Ishikawa (cell line): Measurements from ENCODE around the gene DMRTC1.
"Not testable (repeated sequence)": the region's sequence is repeated elsewhere in the genome, so short reads cannot be mapped to it uniquely, and the experiment has no call there.

Source experiments
- CEBPB ChIP-seq: IDR thresholded peaks from 2 replicates; pipeline ENCODE4 v1.6.1; 2012
- CREB1 ChIP-seq: IDR thresholded peaks from 2 replicates; pipeline ENCODE4 v1.6.1; 2012; ENCODE audit warnings: low read depth
- EP300 ChIP-seq: IDR thresholded peaks from 2 replicates; pipeline ENCODE4 v1.6.1; 2012; ENCODE audit warnings: borderline replicate concordance
- MAX ChIP-seq: IDR thresholded peaks from 2 replicates; pipeline ENCODE4 v1.6.1; 2012
- RAD21 ChIP-seq: IDR thresholded peaks from 2 replicates; pipeline ENCODE4 v1.6.1; 2012; ENCODE audit warnings: low read depth
- REST ChIP-seq: IDR thresholded peaks from 2 replicates; pipeline ENCODE4 v1.6.1; 2012; ENCODE audit warnings: low read depth, mild to moderate bottlenecking
- TCF12 ChIP-seq: IDR thresholded peaks from 2 replicates; pipeline ENCODE4 v1.6.1; 2012; ENCODE audit warnings: low read depth
- ZBTB7A ChIP-seq: IDR thresholded peaks from 2 replicates; pipeline ENCODE4 v1.6.1; 2012; ENCODE audit warnings: low read depth

- TF ChIP-seq RAD21, ZBTB7A, CREB1, CEBPB, MAX, EP300, REST, TCF12: not testable (repeated sequence)
These were observed 31.3 kb downstream of the DMRTC1 start, which contains the start of gene FAM236C for GRCh38 chrX:72912315-72912714.
